Liver (tissue), 9 donors: ENCODE results near the gene XYLT1. TPM values are rescaled to one million over a fixed set of nuclear protein-coding genes. Genes with fewer than 3 reads are reported as not detected.

ENCODE experiments used
- DNase-seq: peaks from one replicate; pipeline ENCODE4 v3.0.0-alpha.2; 2017; ENCODE audit warnings: low spot score
- H3K27ac ChIP-seq, 2 donors: one replicate each; pipeline ENCODE4 v1.7.0; 2013; ENCODE audit warnings: inconsistent platforms in 2 of 2, low read length in 2 of 2, control low read depth in 1 of 2, low read depth in 1 of 2, mild to moderate bottlenecking in 1 of 2
- H3K27me3 ChIP-seq, 4 donors: one replicate each; pipeline versions ENCODE4 v1.6.1 to v1.7.0; 2013; ENCODE audit warnings: low read length in 3 of 4, inconsistent platforms in 1 of 4, mild to moderate bottlenecking in 1 of 4, moderate library complexity in 1 of 4; ENCODE audit not compliant: control insufficient read depth in 4 of 4, insufficient read depth in 4 of 4
- H3K36me3 ChIP-seq, 4 donors: one replicate each; pipeline versions ENCODE4 v1.6.1 to v1.7.0; 2013; ENCODE audit warnings: low read length in 3 of 4, mild to moderate bottlenecking in 3 of 4, low read depth in 1 of 4, moderate library complexity in 1 of 4; ENCODE audit not compliant: control insufficient read depth in 4 of 4, insufficient read depth in 3 of 4
- H3K4me1 ChIP-seq, 4 donors: one replicate each; pipeline versions ENCODE4 v1.6.1 to v1.7.0; 2013; ENCODE audit warnings: low read length in 3 of 4, mild to moderate bottlenecking in 3 of 4, moderate library complexity in 1 of 4; ENCODE audit not compliant: control insufficient read depth in 4 of 4, insufficient read depth in 4 of 4
- H3K4me3 ChIP-seq, 3 donors: one replicate each; pipeline versions ENCODE4 v1.6.1 to v1.7.0; 2013; ENCODE audit warnings: low read length in 3 of 3, control low read depth in 1 of 3, low read depth in 1 of 3, mild to moderate bottlenecking in 1 of 3
- H3K9ac ChIP-seq, 2 donors: one replicate each; pipeline ENCODE4 v1.7.0; 2013; ENCODE audit warnings: low read length in 2 of 2, mild to moderate bottlenecking in 2 of 2, moderate library complexity in 2 of 2, control low read depth in 1 of 2, low read depth in 1 of 2
- H3K9me3 ChIP-seq, 4 donors: one replicate each; pipeline versions ENCODE4 v1.6.1 to v1.7.0; 2013; ENCODE audit warnings: low read length in 3 of 4; ENCODE audit not compliant: control insufficient read depth in 4 of 4
- EGR1 ChIP-seq, 2 donors: IDR thresholded peaks; 2 replicates each; pipeline ENCODE4 v1.6.1; 2016 to 2018; ENCODE audit warnings: antibody characterized with exemption in 2 of 2, low read depth in 2 of 2
- FOXA1 ChIP-seq: IDR thresholded peaks from 2 replicates; pipeline ENCODE4 v1.6.1; 2016; ENCODE audit warnings: antibody characterized with exemption
- FOXA2 ChIP-seq: IDR thresholded peaks from 2 replicates; pipeline ENCODE4 v1.6.1; 2016; ENCODE audit warnings: antibody characterized with exemption
- GABPA ChIP-seq, 2 donors: IDR thresholded peaks in 1 of 2; conservative IDR thresholded peaks in 1 of 2; 2 replicates each; pipeline ENCODE4 v1.6.1; 2016; ENCODE audit warnings: antibody characterized with exemption in 2 of 2, mild to moderate bottlenecking in 1 of 2, moderate library complexity in 1 of 2
- HNF4A ChIP-seq, 2 donors: conservative IDR thresholded peaks; 2 replicates each; pipeline ENCODE4 v1.6.1; 2016; ENCODE audit warnings: antibody characterized with exemption in 2 of 2, mild to moderate bottlenecking in 2 of 2
- HNF4G ChIP-seq: IDR thresholded peaks from 2 replicates; pipeline ENCODE4 v1.6.1; 2016; ENCODE audit warnings: antibody characterized with exemption
- JUND ChIP-seq, 2 donors: IDR thresholded peaks; 2 replicates each; pipeline ENCODE4 v1.6.1; 2016; ENCODE audit warnings: antibody characterized with exemption in 2 of 2
- NR2F2 ChIP-seq: IDR thresholded peaks from 2 replicates; pipeline ENCODE4 v1.6.1; 2016; ENCODE audit warnings: antibody characterized with exemption
- RAD21 ChIP-seq, 2 donors: IDR thresholded peaks; 2 replicates each; pipeline ENCODE4 v1.6.1; 2016; ENCODE audit warnings: antibody characterized with exemption in 2 of 2, mild to moderate bottlenecking in 2 of 2
- RXRA ChIP-seq, 2 donors: IDR thresholded peaks; 2 replicates each; pipeline ENCODE4 v1.6.1; 2017 to 2018; ENCODE audit warnings: antibody characterized with exemption in 2 of 2, mild to moderate bottlenecking in 1 of 2
- SP1 ChIP-seq: IDR thresholded peaks from 2 replicates; pipeline ENCODE4 v1.6.1; 2018; ENCODE audit warnings: antibody characterized with exemption, mild to moderate bottlenecking
- TAF1 ChIP-seq: conservative IDR thresholded peaks from 2 replicates; pipeline ENCODE4 v1.6.1; 2016; ENCODE audit warnings: antibody characterized with exemption, mild to moderate bottlenecking
- YY1 ChIP-seq: IDR thresholded peaks from 2 replicates; pipeline ENCODE4 v1.6.1; 2016; ENCODE audit warnings: antibody characterized with exemption, mild to moderate bottlenecking
- WGBS: extraction: QIAGEN DNeasy Blood & Tissue Kit; methylation state at CpG from one replicate; pipeline ENCODE4 v1.1.7; 2013; 5-methylcytosine and 5-hydroxymethylcytosine counted together
- polyA plus RNA-seq, 2 donors: library from polyadenylated mRNA; stranded (reverse) in 1 of 2; unstranded in 1 of 2; fragments of 200-250 nt in 1 of 2; fragments of >200 nt in 1 of 2; fragmentation: Nextera tagmentation in 1 of 2; extraction: Ambion mirVana in 1 of 2; gene quantifications; one replicate each; pipeline versions ENCODE4 v1.2.1 to v1.2.3, GENCODE V29; 2013 to 2015
- total RNA-seq, 2 donors: library from RNA; depleted of rRNA; stranded (reverse); fragments of >200 nt; gene quantifications; one replicate each; pipeline ENCODE4 v1.2.3, GENCODE V29; 2014
- TF ChIP-seq, protein P1 (sequence below): IDR thresholded peaks from 2 replicates; pipeline ENCODE4 v1.6.1; 2016; ENCODE audit warnings: antibody characterized with exemption
- TF ChIP-seq, protein P2 (sequence below): fragments of 150-350 bp; IDR thresholded peaks from 2 replicates; pipeline ENCODE4 v1.5.1; 2017; ENCODE audit warnings: improper control_type of control experiment, low read depth, low read length; ENCODE audit not compliant: missing input control
- TF ChIP-seq, protein P3 (sequence below): IDR thresholded peaks from 2 replicates; pipeline ENCODE4 v1.6.1; 2016; ENCODE audit warnings: antibody characterized with exemption
- TF ChIP-seq, protein P4 (sequence below): IDR thresholded peaks from 2 replicates; pipeline ENCODE4 v1.6.1; 2016; ENCODE audit warnings: antibody characterized with exemption, mild to moderate bottlenecking
- TF ChIP-seq, protein P5 (sequence below): IDR thresholded peaks from 2 replicates; pipeline ENCODE4 v1.6.1; 2016; ENCODE audit warnings: antibody characterized with exemption
- donor health status: healthy.
- donor health status: healthy.
- donor health status: healthy.
- donor health status: healthy.
- donor health status: healthy.

Gene XYLT1
- total and polyA plus RNA-seq, 4 donors, result 0.25 to 2.3 (median 0.53) TPM

DNA sequence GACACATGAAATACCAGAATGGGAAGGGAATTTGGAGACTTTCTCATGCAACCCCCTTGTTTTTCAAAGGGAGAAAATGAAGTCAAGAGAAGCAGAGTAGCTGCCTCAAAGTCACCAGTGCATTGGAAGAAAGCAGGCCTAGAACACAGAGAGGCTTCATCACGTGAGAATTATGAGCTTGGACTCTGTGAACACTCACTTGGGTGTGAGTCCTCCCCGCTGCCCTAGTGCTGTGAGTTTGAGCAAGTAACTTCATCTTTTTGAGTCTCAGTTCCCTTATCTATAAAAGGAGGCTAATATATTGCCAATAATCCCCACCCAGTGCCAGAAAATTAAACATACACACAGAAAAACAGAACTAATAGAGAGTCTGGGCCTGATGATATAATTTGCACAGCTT, 315.8 kb downstream of the XYLT1 start (continued):
- TF ChIP-seq, protein P1, sequence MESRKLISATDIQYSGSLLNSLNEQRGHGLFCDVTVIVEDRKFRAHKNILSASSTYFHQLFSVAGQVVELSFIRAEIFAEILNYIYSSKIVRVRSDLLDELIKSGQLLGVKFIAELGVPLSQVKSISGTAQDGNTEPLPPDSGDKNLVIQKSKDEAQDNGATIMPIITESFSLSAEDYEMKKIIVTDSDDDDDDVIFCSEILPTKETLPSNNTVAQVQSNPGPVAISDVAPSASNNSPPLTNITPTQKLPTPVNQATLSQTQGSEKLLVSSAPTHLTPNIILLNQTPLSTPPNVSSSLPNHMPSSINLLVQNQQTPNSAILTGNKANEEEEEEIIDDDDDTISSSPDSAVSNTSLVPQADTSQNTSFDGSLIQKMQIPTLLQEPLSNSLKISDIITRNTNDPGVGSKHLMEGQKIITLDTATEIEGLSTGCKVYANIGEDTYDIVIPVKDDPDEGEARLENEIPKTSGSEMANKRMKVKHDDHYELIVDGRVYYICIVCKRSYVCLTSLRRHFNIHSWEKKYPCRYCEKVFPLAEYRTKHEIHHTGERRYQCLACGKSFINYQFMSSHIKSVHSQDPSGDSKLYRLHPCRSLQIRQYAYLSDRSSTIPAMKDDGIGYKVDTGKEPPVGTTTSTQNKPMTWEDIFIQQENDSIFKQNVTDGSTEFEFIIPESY, result no peak
- no peak for TF ChIP-seq HNF4G

DNA sequence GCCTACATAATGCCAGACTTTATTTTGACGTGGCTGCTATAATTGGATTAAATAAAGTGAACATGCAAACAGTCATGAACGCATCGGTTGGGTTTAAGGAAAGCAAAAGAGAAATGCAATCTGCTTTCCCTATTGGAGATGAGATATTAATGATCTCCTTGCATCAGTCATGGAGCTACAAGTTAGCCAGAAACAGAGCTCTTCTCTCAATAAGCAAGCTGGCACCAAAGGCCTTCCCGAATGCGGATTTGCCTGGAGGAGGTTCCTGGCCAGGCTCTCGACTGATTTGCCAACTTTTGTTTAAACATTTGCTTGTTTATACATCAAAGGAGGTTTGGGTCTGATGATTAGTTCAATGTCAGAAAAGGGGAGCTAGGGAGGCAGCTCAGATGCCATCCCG, 318.4 kb downstream of the XYLT1 start:
- DNase-seq, result no peak
- H3K27me3 ChIP-seq, result no peaks in the 10 kb centered on the region
- H3K27ac ChIP-seq, result no peak overlapping the region
- TF ChIP-seq RAD21 (IDR thresholded peaks at IDR 0.05), result no peak
- H3K9ac ChIP-seq, result no peak overlapping the region
- H3K4me3 ChIP-seq, result no peak overlapping the region
- 62% methylated on average over 7 of the region's 7 CpGs for WGBS
- peaks cover 0 to 2% (median 0%) of the 10 kb centered on the region in 4 donors for H3K4me1 ChIP-seq
- no peaks in the 10 kb centered on the region for H3K36me3 ChIP-seq
- H3K9me3 ChIP-seq, result no peaks in the 10 kb centered on the region

DNA sequence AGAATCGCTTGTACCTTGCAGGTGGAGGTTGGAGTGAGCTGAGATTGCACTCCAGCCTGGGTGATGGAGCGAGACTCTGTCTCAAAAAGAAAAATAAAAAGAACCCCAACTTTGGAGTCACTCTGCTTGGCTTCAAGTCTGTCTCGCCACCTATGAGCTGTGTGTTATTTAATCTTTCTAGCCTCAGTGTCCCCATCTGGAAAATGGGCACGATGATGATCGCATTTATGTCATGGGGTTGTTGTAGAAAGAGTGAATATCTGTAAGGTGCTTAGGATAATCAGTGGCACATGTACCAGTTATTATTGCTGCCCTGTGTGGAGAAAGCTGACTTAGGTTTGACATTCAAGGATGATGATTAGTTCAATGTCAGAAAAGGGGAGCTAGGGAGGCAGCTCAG, 319.4 kb downstream of the XYLT1 start:
- no peak for DNase-seq
- TF ChIP-seq, protein P2, sequence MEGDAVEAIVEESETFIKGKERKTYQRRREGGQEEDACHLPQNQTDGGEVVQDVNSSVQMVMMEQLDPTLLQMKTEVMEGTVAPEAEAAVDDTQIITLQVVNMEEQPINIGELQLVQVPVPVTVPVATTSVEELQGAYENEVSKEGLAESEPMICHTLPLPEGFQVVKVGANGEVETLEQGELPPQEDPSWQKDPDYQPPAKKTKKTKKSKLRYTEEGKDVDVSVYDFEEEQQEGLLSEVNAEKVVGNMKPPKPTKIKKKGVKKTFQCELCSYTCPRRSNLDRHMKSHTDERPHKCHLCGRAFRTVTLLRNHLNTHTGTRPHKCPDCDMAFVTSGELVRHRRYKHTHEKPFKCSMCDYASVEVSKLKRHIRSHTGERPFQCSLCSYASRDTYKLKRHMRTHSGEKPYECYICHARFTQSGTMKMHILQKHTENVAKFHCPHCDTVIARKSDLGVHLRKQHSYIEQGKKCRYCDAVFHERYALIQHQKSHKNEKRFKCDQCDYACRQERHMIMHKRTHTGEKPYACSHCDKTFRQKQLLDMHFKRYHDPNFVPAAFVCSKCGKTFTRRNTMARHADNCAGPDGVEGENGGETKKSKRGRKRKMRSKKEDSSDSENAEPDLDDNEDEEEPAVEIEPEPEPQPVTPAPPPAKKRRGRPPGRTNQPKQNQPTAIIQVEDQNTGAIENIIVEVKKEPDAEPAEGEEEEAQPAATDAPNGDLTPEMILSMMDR, result no peak
- TF ChIP-seq RXRA (IDR thresholded peaks at IDR 0.05) (no peak), EGR1 (IDR thresholded peaks at IDR 0.05; ENCODE audit: low read depth in 2 of 2) (no peak), FOXA2 (no peak), NR2F2 (no peak), TAF1 (no peak), HNF4G (no peak), JUND (IDR thresholded peaks at IDR 0.05) (no peak), RAD21 (IDR thresholded peaks at IDR 0.05) (no peak), SP1 (no peak), HNF4A (conservative IDR thresholded peaks at IDR 0.05) (no peak), GABPA (IDR thresholded peaks at IDR 0.05 in 1 of 2, conservative IDR thresholded peaks at IDR 0.05 in 1 of 2) (no peak), YY1 (no peak), FOXA1 (no peak)
- TF ChIP-seq, protein P3, sequence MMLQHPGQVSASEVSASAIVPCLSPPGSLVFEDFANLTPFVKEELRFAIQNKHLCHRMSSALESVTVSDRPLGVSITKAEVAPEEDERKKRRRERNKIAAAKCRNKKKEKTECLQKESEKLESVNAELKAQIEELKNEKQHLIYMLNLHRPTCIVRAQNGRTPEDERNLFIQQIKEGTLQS, result no peak
- TF ChIP-seq, protein P4, sequence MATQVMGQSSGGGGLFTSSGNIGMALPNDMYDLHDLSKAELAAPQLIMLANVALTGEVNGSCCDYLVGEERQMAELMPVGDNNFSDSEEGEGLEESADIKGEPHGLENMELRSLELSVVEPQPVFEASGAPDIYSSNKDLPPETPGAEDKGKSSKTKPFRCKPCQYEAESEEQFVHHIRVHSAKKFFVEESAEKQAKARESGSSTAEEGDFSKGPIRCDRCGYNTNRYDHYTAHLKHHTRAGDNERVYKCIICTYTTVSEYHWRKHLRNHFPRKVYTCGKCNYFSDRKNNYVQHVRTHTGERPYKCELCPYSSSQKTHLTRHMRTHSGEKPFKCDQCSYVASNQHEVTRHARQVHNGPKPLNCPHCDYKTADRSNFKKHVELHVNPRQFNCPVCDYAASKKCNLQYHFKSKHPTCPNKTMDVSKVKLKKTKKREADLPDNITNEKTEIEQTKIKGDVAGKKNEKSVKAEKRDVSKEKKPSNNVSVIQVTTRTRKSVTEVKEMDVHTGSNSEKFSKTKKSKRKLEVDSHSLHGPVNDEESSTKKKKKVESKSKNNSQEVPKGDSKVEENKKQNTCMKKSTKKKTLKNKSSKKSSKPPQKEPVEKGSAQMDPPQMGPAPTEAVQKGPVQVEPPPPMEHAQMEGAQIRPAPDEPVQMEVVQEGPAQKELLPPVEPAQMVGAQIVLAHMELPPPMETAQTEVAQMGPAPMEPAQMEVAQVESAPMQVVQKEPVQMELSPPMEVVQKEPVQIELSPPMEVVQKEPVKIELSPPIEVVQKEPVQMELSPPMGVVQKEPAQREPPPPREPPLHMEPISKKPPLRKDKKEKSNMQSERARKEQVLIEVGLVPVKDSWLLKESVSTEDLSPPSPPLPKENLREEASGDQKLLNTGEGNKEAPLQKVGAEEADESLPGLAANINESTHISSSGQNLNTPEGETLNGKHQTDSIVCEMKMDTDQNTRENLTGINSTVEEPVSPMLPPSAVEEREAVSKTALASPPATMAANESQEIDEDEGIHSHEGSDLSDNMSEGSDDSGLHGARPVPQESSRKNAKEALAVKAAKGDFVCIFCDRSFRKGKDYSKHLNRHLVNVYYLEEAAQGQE, result no peak
- TF ChIP-seq, protein P5, sequence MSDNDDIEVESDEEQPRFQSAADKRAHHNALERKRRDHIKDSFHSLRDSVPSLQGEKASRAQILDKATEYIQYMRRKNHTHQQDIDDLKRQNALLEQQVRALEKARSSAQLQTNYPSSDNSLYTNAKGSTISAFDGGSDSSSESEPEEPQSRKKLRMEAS, result no peak
- H3K36me3 ChIP-seq, result no peaks in the 10 kb centered on the region
- no peaks in the 10 kb centered on the region for H3K27me3 ChIP-seq
- 83% methylated on average over 5 of the region's 5 CpGs for WGBS
- no peak overlapping the region for H3K27ac ChIP-seq
- H3K4me3 ChIP-seq, result no peak overlapping the region
- peaks cover 0 to 2% (median 0%) of the 10 kb centered on the region in 4 donors for H3K4me1 ChIP-seq
- no peak overlapping the region for H3K9ac ChIP-seq
- H3K9me3 ChIP-seq, result no peaks in the 10 kb centered on the region
